IMR-90 (cell line): Measurements from ENCODE around the gene GPR149. TPM values are rescaled to one million over a fixed set of nuclear protein-coding genes. Genes with fewer than 3 reads are reported as not detected.

ENCODE experiments used
- ATAC-seq: fragments of 200-7000 bp; cut with Tn5 transposase; 2 replicates; pipeline ENCODE4 v1.9.1; 2020; ENCODE audit warnings: low read depth, mild to moderate bottlenecking, moderate library complexity
- BruUV-seq: library from RNA; stranded (reverse); fragments of 400-500 nt; replicated peaks from 2 replicates; lab custom pipeline; 2021; lab: Mats Ljungman, UMichigan
- CTCF ChIA-PET: fragments of 300-600 bp; formaldehyde crosslinking; extraction: SDS; loops from one replicate; lab custom pipeline; 2021; ENCODE audit warnings: antibody characterized with exemption; lab: Yijun Ruan, JAX
- POLR2A ChIA-PET: fragments of 300-600 bp; sonication (Branson Sonifier 250); formaldehyde crosslinking; loops from one replicate; lab custom pipeline; 2022; ENCODE audit warnings: antibody characterized with exemption; ENCODE audit not compliant: unreplicated experiment; lab: Charles Lee
- DNase-seq: peaks from one replicate; pipeline ENCODE4 v3.0.0; 2013
- H2AFZ ChIP-seq: replicated peaks from 2 replicates; pipeline ENCODE3; 2013; ENCODE audit warnings: low read length, mild to moderate bottlenecking; ENCODE audit not compliant: poor library complexity
- H2AK5ac ChIP-seq: 2 replicates; pipeline ENCODE4 v1.6.1; 2013; ENCODE audit warnings: low read depth, low read length, inconsistent platforms
- H2AK9ac ChIP-seq: replicated peaks from 2 replicates; pipeline ENCODE3; 2013; ENCODE audit warnings: mild to moderate bottlenecking, low read depth, low read length, moderate library complexity; ENCODE audit not compliant: poor library complexity
- H2BK120ac ChIP-seq: 2 replicates; pipeline ENCODE4 v1.6.1; 2013; ENCODE audit warnings: low read depth, low read length, inconsistent platforms
- H2BK15ac ChIP-seq: 3 replicates; pipeline ENCODE4 v1.6.1; 2013; ENCODE audit warnings: low read depth, low read length, inconsistent platforms
- H2BK20ac ChIP-seq: 2 replicates; pipeline ENCODE4 v1.6.1; 2013; ENCODE audit warnings: low read depth, mild to moderate bottlenecking, inconsistent platforms, low read length, moderate library complexity
- H2BK5ac ChIP-seq: 2 replicates; pipeline ENCODE4 v1.6.1; 2013; ENCODE audit warnings: mild to moderate bottlenecking, low read depth, low read length, inconsistent platforms; ENCODE audit not compliant: poor library complexity, severe bottlenecking
- H3K14ac ChIP-seq: replicated peaks from 2 replicates; pipeline ENCODE4 v1.6.1; 2013; ENCODE audit warnings: low read depth, low read length, inconsistent platforms
- H3K18ac ChIP-seq: 2 replicates; pipeline ENCODE4 v1.6.1; 2013; ENCODE audit warnings: low read depth, low read length, control low read depth
- H3K23ac ChIP-seq: 2 replicates; pipeline ENCODE4 v1.6.1; 2013; ENCODE audit warnings: low read depth, low read length, inconsistent platforms
- H3K27ac ChIP-seq: 2 replicates; pipeline ENCODE4 v1.5.1; 2013; ENCODE audit warnings: mild to moderate bottlenecking, control low read depth, low read length; ENCODE audit not compliant: insufficient read depth
- H3K27me3 ChIP-seq: 2 replicates; pipeline ENCODE4 v1.6.1; 2013; ENCODE audit warnings: low read length; ENCODE audit not compliant: control insufficient read depth, insufficient read depth
- H3K36me3 ChIP-seq: 2 replicates; pipeline ENCODE4 v1.6.1; 2013; ENCODE audit warnings: low read length, mixed read lengths; ENCODE audit not compliant: control insufficient read depth, insufficient read depth
- H3K4ac ChIP-seq: 2 replicates; pipeline ENCODE4 v1.6.1; 2013; ENCODE audit warnings: low read depth, low read length, inconsistent platforms
- H3K4me1 ChIP-seq: 2 replicates; pipeline ENCODE4 v1.6.1; 2013; ENCODE audit warnings: low read length, mixed read lengths; ENCODE audit not compliant: control insufficient read depth, insufficient read depth
- H3K4me2 ChIP-seq: 2 replicates; pipeline ENCODE4 v1.6.1; 2013; ENCODE audit warnings: low read depth, mild to moderate bottlenecking, control low read depth, low read length, moderate library complexity
- H3K4me3 ChIP-seq: 2 replicates; pipeline ENCODE4 v1.5.1; 2013; ENCODE audit warnings: low read depth, mild to moderate bottlenecking, control low read depth, low read length, moderate library complexity; ENCODE audit not compliant: insufficient read depth
- H3K56ac ChIP-seq: 2 replicates; pipeline ENCODE4 v1.6.1; 2013; ENCODE audit warnings: low read length, inconsistent platforms; ENCODE audit not compliant: insufficient read depth; ENCODE audit errors: extremely low read depth
- H3K79me1 ChIP-seq, 2 experiments: 2 replicates each; pipeline ENCODE4 v1.6.1; 2013; ENCODE audit warnings: low read length in 2 of 2, inconsistent platforms in 1 of 2, low read depth in 1 of 2
- H3K9ac ChIP-seq: 2 replicates; pipeline ENCODE4 v1.6.1; 2013; ENCODE audit warnings: low read depth, low read length, control low read depth
- H3K9me1 ChIP-seq: 2 replicates; pipeline ENCODE4 v1.6.1; 2013; ENCODE audit warnings: low read length, inconsistent platforms; ENCODE audit not compliant: insufficient read depth
- H3K9me3 ChIP-seq: 2 replicates; pipeline ENCODE4 v1.6.1; 2013; ENCODE audit warnings: low read length; ENCODE audit not compliant: control insufficient read depth, insufficient read depth
- H4K20me1 ChIP-seq: 2 replicates; pipeline ENCODE4 v1.6.1; 2013; ENCODE audit warnings: low read length, inconsistent platforms; ENCODE audit not compliant: insufficient read depth
- H4K5ac ChIP-seq: 2 replicates; pipeline ENCODE4 v1.6.1; 2013; ENCODE audit warnings: mild to moderate bottlenecking, low read depth, low read length, control low read depth
- H4K8ac ChIP-seq, 2 experiments: 2 replicates each; pipeline ENCODE4 v1.6.1; 2013; ENCODE audit warnings: low read depth in 2 of 2, low read length in 2 of 2, control low read depth in 1 of 2, inconsistent platforms in 1 of 2
- H4K91ac ChIP-seq: 2 replicates; pipeline ENCODE4 v1.6.1; 2013; ENCODE audit warnings: low read depth, low read length, inconsistent platforms; ENCODE audit not compliant: insufficient read depth
- BHLHE40 ChIP-seq: fragments of 150-350 bp; IDR thresholded peaks from 2 replicates; pipeline ENCODE4 v1.6.1; 2016; ENCODE audit warnings: mild to moderate bottlenecking, low read depth, low read length
- CEBPB ChIP-seq: IDR thresholded peaks from 2 replicates; pipeline ENCODE4 v1.6.1; 2012; ENCODE audit warnings: low read depth, low read length, improper control_type of control experiment
- CHD1 ChIP-seq: IDR thresholded peaks from 2 replicates; pipeline ENCODE4 v1.6.1; 2012; ENCODE audit warnings: low read depth, low read length, improper control_type of control experiment
- CTCF ChIP-seq: conservative IDR thresholded peaks from 2 replicates; pipeline ENCODE4 v1.5.1; 2012; ENCODE audit warnings: mild to moderate bottlenecking, low read depth, low read length, improper control_type of control experiment
- FOS ChIP-seq: fragments of 150-350 bp; IDR thresholded peaks from 2 replicates; pipeline ENCODE4 v1.6.1; 2016; ENCODE audit warnings: low read depth, low read length
- MAFK ChIP-seq: IDR thresholded peaks from 2 replicates; pipeline ENCODE4 v1.6.1; 2012; ENCODE audit warnings: low read depth, low read length, improper control_type of control experiment
- MXI1 ChIP-seq: IDR thresholded peaks from 2 replicates; pipeline ENCODE4 v1.6.1; 2012; ENCODE audit warnings: low read depth, mild to moderate bottlenecking, low read length, moderate library complexity, borderline replicate concordance
- NFE2L2 ChIP-seq: fragments of 150-350 bp; IDR thresholded peaks from 2 replicates; pipeline ENCODE4 v1.6.1; 2016; ENCODE audit warnings: low read depth, mild to moderate bottlenecking, low read length
- POLR2A ChIP-seq: IDR thresholded peaks from 2 replicates; pipeline ENCODE4 v1.6.1; 2012; ENCODE audit warnings: mild to moderate bottlenecking, low read depth, low read length
- RAD21 ChIP-seq: IDR thresholded peaks from 2 replicates; pipeline ENCODE4 v1.6.1; 2012; ENCODE audit warnings: low read length, improper control_type of control experiment
- RCOR1 ChIP-seq: IDR thresholded peaks from 2 replicates; pipeline ENCODE4 v1.6.1; 2012; ENCODE audit warnings: mild to moderate bottlenecking, low read length, improper control_type of control experiment; ENCODE audit not compliant: insufficient replicate concordance
- RFX5 ChIP-seq: IDR thresholded peaks from 2 replicates; pipeline ENCODE4 v1.8.0; 2012; ENCODE audit warnings: low read depth, mild to moderate bottlenecking, low read length, moderate library complexity
- SMC3 ChIP-seq: fragments of 150-350 bp; IDR thresholded peaks from 2 replicates; pipeline ENCODE4 v1.6.1; 2016; ENCODE audit warnings: low read depth, mild to moderate bottlenecking, antibody characterized with exemption, low read length, moderate library complexity
- USF2 ChIP-seq: fragments of 150-350 bp; IDR thresholded peaks from 2 replicates; pipeline ENCODE4 v1.6.1; 2017; ENCODE audit warnings: mild to moderate bottlenecking, antibody characterized with exemption, low read length, low read depth
- WGBS, 2 experiments: methylation state at CpG; one replicate each; pipeline versions ENCODE4 v1.1.5 to v1.1.7; 2013; ENCODE audit warnings: missing lambda C conversion rate in 2 of 2; ENCODE audit not compliant: insufficient read length in 1 of 2; ENCODE audit errors: extremely low coverage in 2 of 2; 5-methylcytosine and 5-hydroxymethylcytosine counted together
- dilution Hi-C: fragments of 300-500 bp; cut with HindIII; formaldehyde crosslinking; loops from one replicate; pipeline ENCODE4 v1.14.3; 2018; ENCODE audit warnings: low sequenced_read_pairs; ENCODE audit not compliant: unreplicated experiment
- in situ Hi-C: fragments of 300-500 bp; cut with MboI; formaldehyde crosslinking; loops from 3 replicates; pipeline ENCODE4 v1.14.3; 2019; ENCODE audit warnings: low sequenced_read_pairs, inconsistent platforms, mixed read lengths
- intact Hi-C: fragments of 100-400 bp; cut with micrococcal nuclease; formaldehyde crosslinking; loops from 2 replicates; pipeline ENCODE4 v1.10.0; 2022
- polyA plus RNA-seq, 3 experiments: library from polyadenylated mRNA; depleted of rRNA; stranded (reverse); fragments of >200 nt; gene quantifications; 2 replicates each; pipeline ENCODE4 v1.2.3, GENCODE V29; 2012; ENCODE audit warnings: low replicate concordance in 1 of 3
- total RNA-seq: library from RNA; depleted of rRNA; stranded (reverse); fragments of >200 nt; gene quantifications from 2 replicates; pipeline ENCODE4 v1.2.3, GENCODE V29; 2012

Gene GPR149
- total and polyA plus RNA-seq, 2 of the 4 experiments (the other 2 are of a cell fraction), result not detected

GRCh38 chr3:154323891-154324738 is 105.9 kb downstream of the GPR149 start, which contains the start of gene DHX36:
TSS of gene DHX36 (minus strand) at chr3:154324487. CDS start at chr3:154324416, 71 bp downstream.
- no TSS peak for BruUV-seq
- 0% methylated on average over 3 of the region's 45 CpGs; no CpG with 5 or more reads in 1 of the 2 experiments for WGBS, 2 experiments
- Histone ChIP-seq H3K56ac (peak within 1 kb of the TSS; percentile 84), H3K4me3 (peak within 1 kb of the TSS; percentile 75), H3K4me1 (no peaks in the 10 kb centered on the region), H4K91ac (peak within 1 kb of the TSS; percentile 68), H3K27ac (peak within 1 kb of the TSS; percentile 72), H3K18ac (0 out of 2 replicates have a peak within 1 kb of the TSS, but pooled peaks have one; percentile 42), H3K4me2 (peak within 1 kb of the TSS; percentile 86), H3K9me1 (no peaks in the 10 kb centered on the region; the same call in 1 of the 2 replicates), H3K36me3 (no peaks in the 10 kb centered on the region), H2BK5ac (peak within 1 kb of the TSS; percentile 56), H2BK20ac (no peak within 1 kb of the TSS), H4K5ac (peak within 1 kb of the TSS; percentile 89), H2BK15ac (no peak within 1 kb of the TSS; the same call in 2 of the 3 replicates), H2AK9ac (peak within 1 kb of the TSS; percentile 88), H4K20me1 (peaks cover 20% of the 10 kb centered on the region; the same call in 1 of the 2 replicates), H2AK5ac (peak within 1 kb of the TSS; percentile 36; the same call in 1 of the 2 replicates), H3K14ac (peak within 1 kb of the TSS; percentile 24), H3K9ac (peak within 1 kb of the TSS; percentile 92), H3K23ac (peak within 1 kb of the TSS; percentile 99), H2AFZ (peak within 1 kb of the TSS; percentile 91), H3K79me1 (peaks cover 9 to 28% of the 10 kb centered on the region in 2 experiments), H3K4ac (peak within 1 kb of the TSS; percentile 86), H2BK120ac (peak within 1 kb of the TSS; percentile 34), H3K9me3 (no peaks in the 10 kb centered on the region), H3K27me3 (no peaks in the 10 kb centered on the region), H4K8ac (peak within 1 kb of the TSS; percentile 79 to 95)
- TF ChIP-seq MAFK (no peak), USF2 (peak; percentile 45; the same call in 1 of the 2 replicates), SMC3 (no peak), NFE2L2 (no peak), RAD21 (no peak), CHD1 (no peak), RFX5 (no peak), CEBPB (no peak), MXI1 (no peak), FOS (no peak), POLR2A (peak; percentile 92), RCOR1 (no peak), BHLHE40 (peak; percentile 36; the same call in 1 of the 2 replicates), CTCF (no peak)
- DNase-seq (peak; percentile 93), ATAC-seq (peak; percentile 94)
- in situ Hi-C loops (loop anchor here (10.0 kb wide), 1 partner anchor 1001 kb away; no protein-coding TSS in a partner anchor), intact Hi-C loops (no loop called here), dilution Hi-C loops (no loop called here)
- POLR2A ChIA-PET, result interaction anchor here (0.6 kb wide), 1 partner anchor 30 kb away, joined by 6 read pairs; no protein-coding TSS in a partner anchor
- CTCF ChIA-PET, result interaction anchor here (0.6 kb wide), 1 partner anchor 998 kb away, joined by 3 read pairs; no protein-coding TSS in a partner anchor
